ENCODE results near the gene MIF4GD.

Gene MIF4GD

DNA sequence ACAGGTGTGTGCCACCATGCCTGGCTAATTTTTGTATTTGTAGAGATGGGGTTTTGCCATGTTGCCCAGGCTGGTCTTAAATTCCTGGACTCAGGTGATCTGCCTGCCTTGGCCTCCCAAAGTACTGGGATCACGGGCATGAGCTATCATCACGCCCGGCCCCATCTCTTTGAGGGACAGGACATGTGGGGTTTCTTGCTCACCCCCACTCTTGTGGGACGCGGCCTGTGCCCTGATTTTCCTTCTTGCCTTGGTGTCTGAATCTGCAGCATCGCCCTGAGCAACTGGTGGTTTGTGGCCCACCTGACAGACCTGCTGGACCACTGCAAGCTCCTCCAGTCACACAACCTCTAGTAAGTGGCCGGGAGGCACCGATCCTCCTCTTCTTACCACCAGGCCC lies 40.0 kb downstream of the MIF4GD start:
- DNase-seq = no peak

DNA sequence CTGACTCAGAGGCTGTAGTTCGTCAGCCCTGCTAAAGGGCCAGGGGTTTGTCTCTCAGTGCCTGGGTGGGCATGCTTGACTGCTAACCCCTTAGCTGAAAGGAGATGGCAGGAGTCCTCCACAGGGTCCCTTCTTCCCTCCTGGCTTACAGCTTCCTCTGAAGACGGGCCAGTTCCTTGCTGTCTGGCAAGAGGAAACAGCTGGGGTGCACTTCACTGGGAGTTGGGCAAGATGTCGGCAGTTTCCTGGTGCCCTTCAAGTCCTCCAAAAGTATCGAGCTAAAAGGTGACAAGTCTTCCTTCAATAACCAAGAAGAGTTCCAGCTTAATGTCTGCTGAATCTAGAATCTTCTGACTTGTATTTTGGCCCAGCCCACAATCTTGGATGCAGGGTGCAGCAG lies 42.2 kb downstream of the MIF4GD start:
- no peak for DNase-seq

DNA sequence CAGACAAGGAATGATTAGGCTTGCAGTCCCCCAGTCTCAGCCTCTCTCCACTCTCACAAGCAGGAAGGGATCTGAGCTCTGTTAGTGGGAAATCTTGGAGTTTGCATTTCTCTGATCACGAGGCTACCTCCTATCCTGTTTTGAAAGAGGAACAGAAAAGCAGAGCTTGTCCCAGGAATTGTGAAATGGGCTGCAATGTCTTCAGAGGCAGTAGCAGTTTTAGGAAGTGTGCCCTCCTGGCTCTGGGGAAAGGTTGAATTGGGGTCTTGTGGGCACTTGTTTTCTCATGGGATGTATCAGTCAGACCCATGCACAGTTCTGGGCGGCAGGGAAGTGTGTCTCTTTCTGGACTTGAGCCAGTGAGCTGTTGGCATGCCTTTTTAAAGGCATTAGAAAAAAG lies 42.7 kb downstream of the MIF4GD start:
- no peak for DNase-seq

DNA sequence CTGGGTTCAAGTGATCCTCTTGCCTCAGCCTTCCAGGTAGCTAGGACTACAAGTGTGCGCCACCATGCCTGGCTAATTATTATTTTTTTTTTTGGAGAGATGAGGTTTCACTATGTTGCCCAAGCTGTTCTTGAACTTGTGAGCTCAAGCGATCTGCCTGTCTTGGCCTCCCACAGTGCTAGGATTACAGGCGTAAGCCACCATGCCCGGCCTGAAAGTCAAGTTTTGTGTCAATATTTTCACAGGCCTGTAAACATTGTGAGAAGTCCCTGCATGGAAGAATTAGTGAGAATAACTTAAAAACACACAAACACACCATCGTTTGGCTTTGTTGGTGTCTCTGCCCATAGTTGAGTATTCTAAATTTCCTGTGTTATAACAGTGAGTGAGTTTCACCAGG lies 43.3 kb downstream of the MIF4GD start:
- no peak for DNase-seq

DNA sequence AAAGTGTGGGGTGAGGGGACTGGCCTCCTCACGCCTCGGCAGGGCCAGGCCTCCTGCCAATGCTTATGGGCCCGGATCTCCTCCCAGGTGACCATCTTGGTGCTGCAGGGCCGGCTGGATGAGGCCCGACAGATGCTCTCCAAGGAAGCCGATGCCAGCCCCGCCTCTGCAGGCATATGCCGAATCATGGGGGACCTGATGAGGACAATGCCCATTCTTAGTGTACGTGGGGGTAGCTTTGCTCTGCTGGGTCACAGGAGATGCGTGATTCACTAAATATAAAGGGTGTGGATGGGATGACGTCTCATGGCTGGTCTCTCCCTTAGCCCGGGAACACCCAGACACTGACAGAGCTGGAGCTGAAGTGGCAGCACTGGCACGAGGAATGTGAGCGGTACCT lies 46.0 kb downstream of the MIF4GD start:
- DNase-seq = no peak

DNA sequence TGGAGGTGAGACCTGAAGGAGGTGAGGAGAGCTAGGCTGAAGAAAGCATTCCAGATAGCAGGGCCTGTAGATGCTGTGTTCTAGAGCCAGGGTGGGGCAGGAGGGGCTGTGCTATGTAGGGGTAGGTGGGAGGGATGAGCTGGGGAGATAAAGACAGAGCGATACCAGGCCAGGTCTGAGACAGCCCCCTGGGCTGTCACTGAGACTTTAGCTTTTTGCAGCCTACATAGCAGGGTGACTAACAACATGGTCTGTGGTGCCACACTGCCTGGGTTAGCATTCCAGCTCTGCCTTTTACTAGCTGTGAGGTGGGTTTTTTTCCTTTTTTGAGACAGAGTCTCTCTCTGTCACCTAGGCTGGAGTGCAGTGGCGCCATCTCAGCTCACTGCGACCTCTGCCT lies 51.2 kb downstream of the MIF4GD start:
- no peak for DNase-seq

DNA sequence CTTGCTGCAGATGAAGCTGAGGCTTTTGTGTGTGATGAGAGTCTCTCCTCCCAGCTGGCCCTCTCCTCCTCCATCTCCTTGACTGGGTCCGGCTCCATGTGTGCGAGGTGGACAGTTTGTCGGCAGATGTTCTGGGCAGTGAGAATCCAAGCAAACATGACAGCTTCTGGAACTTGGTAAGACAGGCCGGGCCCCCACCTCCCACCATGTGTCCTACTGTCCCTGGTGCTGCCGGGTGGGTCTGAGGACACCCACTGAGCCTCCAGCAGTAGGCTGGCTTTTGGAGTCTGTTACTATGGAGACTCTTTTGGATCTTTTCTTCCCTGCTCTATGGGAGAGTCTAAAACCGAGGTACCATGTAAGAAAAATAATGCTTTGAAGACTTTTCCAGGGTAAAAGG lies 52.9 kb downstream of the MIF4GD start:
- DNase-seq = no peak

Measured in OCI-M1 (cell line).